ENCODE measurements around the gene DEPDC7. TPM values are rescaled to one million over a fixed set of nuclear protein-coding genes. Genes with fewer than 3 reads are reported as not detected.

Gene DEPDC7
- polyA plus RNA-seq, 1 donor from 2014 or later, result 3.3 TPM

GRCh38 chr11:33017478-33017877 is 1.8 kb downstream of the DEPDC7 start:
- Histone ChIP-seq H3K79me2 (replicated peaks; ENCODE audit: insufficient read depth, low read length) (no peaks in the 10 kb centered on the region), H3K36me3 (ENCODE audit: insufficient read depth, low read length) (no peaks in the 10 kb centered on the region), H3K27ac (ENCODE audit: low read length) (no peak overlapping the region), H3K27me3 (ENCODE audit: insufficient read depth, low read depth, low read length) (peaks cover 11% of the 10 kb centered on the region), H3K9me2 (ENCODE audit: insufficient read depth, low read length) (no peaks in the 10 kb centered on the region), H3K4me3 (ENCODE audit: low read length) (no peak overlapping the region), H3K4me2 (ENCODE audit: low read length) (no peak overlapping the region), H4K20me1 (ENCODE audit: insufficient read depth) (no peaks in the 10 kb centered on the region), H2AFZ (ENCODE audit: low read depth, low read length) (no peak overlapping the region), H3K9me3 (ENCODE audit: low read length) (no peaks in the 10 kb centered on the region), H3F3A (ENCODE audit: insufficient read depth, low read length, poor library complexity, severe bottlenecking) (no peaks in the 10 kb centered on the region), H3K9ac (ENCODE audit: low read length) (no peak overlapping the region)
- TF ChIP-seq RAD21 (conservative IDR thresholded peaks at IDR 0.05) (no peak), MXI1 (conservative IDR thresholded peaks at IDR 0.05; ENCODE audit: poor library complexity, severe bottlenecking) (no peak), SMC3 (conservative IDR thresholded peaks at IDR 0.05; ENCODE audit: poor library complexity) (no peak), EP300 (conservative IDR thresholded peaks at IDR 0.05; ENCODE audit: poor library complexity, severe bottlenecking) (no peak), EZH2 (IDR thresholded peaks at IDR 0.05; ENCODE audit: borderline replicate concordance, insufficient read depth, low read length, poor library complexity, severe bottlenecking) (no peak)

- Histone ChIP-seq H3K4me2 (ENCODE audit: low read length) (no peak overlapping the region), H4K20me1 (ENCODE audit: insufficient read depth) (no peaks in the 10 kb centered on the region), H3K4me3 (ENCODE audit: low read length) (no peak overlapping the region), H2AFZ (ENCODE audit: low read depth, low read length) (no peak overlapping the region), H3K27me3 (ENCODE audit: insufficient read depth, low read depth, low read length) (peaks cover 11% of the 10 kb centered on the region), H3K79me2 (replicated peaks; ENCODE audit: insufficient read depth, low read length) (no peaks in the 10 kb centered on the region), H3K36me3 (ENCODE audit: insufficient read depth, low read length) (no peaks in the 10 kb centered on the region), H3K9ac (ENCODE audit: low read length) (no peak overlapping the region), H3K9me2 (ENCODE audit: insufficient read depth, low read length) (no peaks in the 10 kb centered on the region), H3F3A (ENCODE audit: insufficient read depth, low read length, poor library complexity, severe bottlenecking) (no peaks in the 10 kb centered on the region), H3K27ac (ENCODE audit: low read length) (no peak overlapping the region), H3K9me3 (ENCODE audit: low read length) (no peaks in the 10 kb centered on the region)
- TF ChIP-seq REST (IDR thresholded peaks at IDR 0.05; ENCODE audit: borderline replicate concordance) (no peak), TAF1 (IDR thresholded peaks at IDR 0.05; ENCODE audit: low read depth) (no peak), SMC3 (conservative IDR thresholded peaks at IDR 0.05; ENCODE audit: poor library complexity) (no peak), POLR2AphosphoS5 (IDR thresholded peaks at IDR 0.05) (no peak), EZH2 (IDR thresholded peaks at IDR 0.05; ENCODE audit: borderline replicate concordance, insufficient read depth, low read length, poor library complexity, severe bottlenecking) (no peak), RAD21 (conservative IDR thresholded peaks at IDR 0.05) (no peak), EP300 (conservative IDR thresholded peaks at IDR 0.05; ENCODE audit: poor library complexity, severe bottlenecking) (no peak), MXI1 (conservative IDR thresholded peaks at IDR 0.05; ENCODE audit: poor library complexity, severe bottlenecking) (no peak)
- TF ChIP-seq, protein P1, sequence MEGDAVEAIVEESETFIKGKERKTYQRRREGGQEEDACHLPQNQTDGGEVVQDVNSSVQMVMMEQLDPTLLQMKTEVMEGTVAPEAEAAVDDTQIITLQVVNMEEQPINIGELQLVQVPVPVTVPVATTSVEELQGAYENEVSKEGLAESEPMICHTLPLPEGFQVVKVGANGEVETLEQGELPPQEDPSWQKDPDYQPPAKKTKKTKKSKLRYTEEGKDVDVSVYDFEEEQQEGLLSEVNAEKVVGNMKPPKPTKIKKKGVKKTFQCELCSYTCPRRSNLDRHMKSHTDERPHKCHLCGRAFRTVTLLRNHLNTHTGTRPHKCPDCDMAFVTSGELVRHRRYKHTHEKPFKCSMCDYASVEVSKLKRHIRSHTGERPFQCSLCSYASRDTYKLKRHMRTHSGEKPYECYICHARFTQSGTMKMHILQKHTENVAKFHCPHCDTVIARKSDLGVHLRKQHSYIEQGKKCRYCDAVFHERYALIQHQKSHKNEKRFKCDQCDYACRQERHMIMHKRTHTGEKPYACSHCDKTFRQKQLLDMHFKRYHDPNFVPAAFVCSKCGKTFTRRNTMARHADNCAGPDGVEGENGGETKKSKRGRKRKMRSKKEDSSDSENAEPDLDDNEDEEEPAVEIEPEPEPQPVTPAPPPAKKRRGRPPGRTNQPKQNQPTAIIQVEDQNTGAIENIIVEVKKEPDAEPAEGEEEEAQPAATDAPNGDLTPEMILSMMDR (IDR thresholded peaks at IDR 0.05; ENCODE audit: poor library complexity, severe bottlenecking), result no peak
Measured at GRCh38 chr11:33017965-33018364, 2.3 kb downstream of the DEPDC7 start.
